A549 (cell line): ENCODE measurements around the gene REP15. TPM values are rescaled to one million over a fixed set of nuclear protein-coding genes. Genes with fewer than 3 reads are reported as not detected.

ENCODE experiments used
- ATAC-seq, 2 experiments: fragments of 200-7000 bp in 1 of 2; fragments of >200 bp in 1 of 2; cut with Nextera tagmentation in 1 of 2; cut with Tn5 transposase in 1 of 2; 3 replicates each; pipeline versions ENCODE4 v1.8.0 to v1.9.1; 2018 to 2020; ENCODE audit warnings: mild to moderate bottlenecking in 1 of 2, moderate library complexity in 1 of 2
- CTCF ChIA-PET: fragments of 300-600 bp; sonication (Branson Sonifier 250); formaldehyde crosslinking; extraction: SDS; loops from one replicate; lab custom pipeline; 2021; ENCODE audit warnings: antibody characterized with exemption, inconsistent platforms; lab: Yijun Ruan, JAX
- POLR2A ChIA-PET: fragments of 350-600 bp; formaldehyde crosslinking; extraction: SDS; loops from one replicate; lab custom pipeline; 2021; ENCODE audit warnings: antibody characterized with exemption, inconsistent platforms; lab: Yijun Ruan, JAX
- DNase-seq, 2 experiments: peaks; one replicate each; pipeline versions ENCODE4 v3.0.0 to v3.0.0-alpha.2; 2011 to 2016; ENCODE audit warnings: low read depth in 1 of 2, low spot score in 1 of 2
- FAIRE-seq: peaks from 2 replicates; lab custom pipeline; 2011; peaks lifted over from hg19 to GRCh38; lab: Jason Lieb, UNC
- H3K27ac ChIP-seq, 2 experiments: fragments of >200 bp; sonication (Bioruptor Twin); formaldehyde crosslinking; 3 replicates each; pipeline ENCODE4 v1.5.1; 2016 to 2017
- H3K4me1 ChIP-seq: fragments of >200 bp; sonication (Bioruptor Twin); formaldehyde crosslinking; 3 replicates; pipeline ENCODE4 v1.6.1; 2016
- H3K4me2 ChIP-seq: fragments of >200 bp; sonication (Bioruptor Twin); formaldehyde crosslinking; 3 replicates; pipeline ENCODE4 v1.6.1; 2016
- H3K4me3 ChIP-seq: fragments of >200 bp; sonication (Bioruptor Twin); formaldehyde crosslinking; 3 replicates; pipeline ENCODE4 v1.5.1; 2016
- H3K9me3 ChIP-seq: fragments of >200 bp; sonication (Bioruptor Twin); formaldehyde crosslinking; 3 replicates; pipeline ENCODE4 v1.6.1; 2016
- BHLHE40 ChIP-seq: IDR thresholded peaks from 2 replicates; pipeline ENCODE4 v1.6.1; 2012; ENCODE audit warnings: low read depth, low read length, inconsistent platforms
- CBX2 ChIP-seq: fragments of 200-600 bp; sonication (generic); IDR thresholded peaks from 2 replicates; pipeline ENCODE4 v1.6.1; 2016; ENCODE audit warnings: low read depth, mild to moderate bottlenecking, borderline replicate concordance
- CBX8 ChIP-seq: fragments of 200-600 bp; sonication (generic); IDR thresholded peaks from 2 replicates; pipeline ENCODE4 v1.6.1; 2016
- CEBPB ChIP-seq, 2 experiments: fragments of >200 bp in 1 of 2; sonication (Bioruptor Twin) in 1 of 2; formaldehyde crosslinking in 1 of 2; IDR thresholded peaks; 2 replicates each; pipeline ENCODE4 v1.6.1; 2012 to 2016
- CHD2 ChIP-seq: fragments of 150-350 bp; IDR thresholded peaks from 2 replicates; pipeline ENCODE4 v1.6.1; 2014; ENCODE audit warnings: low read length; ENCODE audit not compliant: partially characterized antibody
- CHD4 ChIP-seq: fragments of 200-600 bp; sonication (generic); IDR thresholded peaks from 2 replicates; pipeline ENCODE4 v1.6.1; 2016; ENCODE audit warnings: antibody characterized with exemption, mild to moderate bottlenecking, borderline replicate concordance
- ESRRA ChIP-seq: fragments of 150-350 bp; IDR thresholded peaks from 2 replicates; pipeline ENCODE4 v1.6.1; 2014; ENCODE audit warnings: mild to moderate bottlenecking, low read length, borderline replicate concordance
- FOSL2 ChIP-seq, 2 experiments: fragments of 450-650 bp in 1 of 2; fragments of >200 bp in 1 of 2; sonication (Bioruptor Twin) in 1 of 2; formaldehyde crosslinking; IDR thresholded peaks; 2 replicates each; pipeline versions ENCODE4 v1.5.0 to v1.6.1; 2016 to 2020; ENCODE audit warnings: mild to moderate bottlenecking in 1 of 2, moderate library complexity in 1 of 2
- HEYL ChIP-seq: fragments of 250-450 bp; sonication (Bioruptor Pico); IDR thresholded peaks from 2 replicates; pipeline ENCODE4 v1.8.0; 2021; ENCODE audit warnings: mild to moderate bottlenecking, moderate library complexity
- KDM1A ChIP-seq: fragments of 200-600 bp; sonication (generic); IDR thresholded peaks from 2 replicates; pipeline ENCODE4 v1.6.1; 2016; ENCODE audit warnings: low read depth, mild to moderate bottlenecking
- KDM5A ChIP-seq: fragments of 200-600 bp; sonication (generic); IDR thresholded peaks from 2 replicates; pipeline ENCODE4 v1.6.1; 2016; ENCODE audit warnings: antibody characterized with exemption, mild to moderate bottlenecking
- MAZ ChIP-seq: fragments of 150-350 bp; IDR thresholded peaks from 2 replicates; pipeline ENCODE4 v1.6.1; 2014; ENCODE audit warnings: antibody characterized with exemption, low read depth, low read length, borderline replicate concordance
- NPAS2 ChIP-seq: fragments of 250-450 bp; sonication (Bioruptor Pico); IDR thresholded peaks from 2 replicates; pipeline ENCODE4 v1.8.0; 2022; ENCODE audit warnings: mild to moderate bottlenecking, moderate library complexity, borderline replicate concordance
- RFX5 ChIP-seq: fragments of 450-650 bp; IDR thresholded peaks from 2 replicates; pipeline ENCODE4 v1.7.1; 2014; ENCODE audit warnings: antibody characterized with exemption, mild to moderate bottlenecking, moderate library complexity
- RNF2 ChIP-seq: fragments of 200-600 bp; sonication (generic); IDR thresholded peaks from 2 replicates; pipeline ENCODE4 v1.6.1; 2016; ENCODE audit warnings: low read depth, mild to moderate bottlenecking, antibody characterized with exemption, moderate library complexity, borderline replicate concordance
- SMC3 ChIP-seq: fragments of >200 bp; sonication (Bioruptor Twin); formaldehyde crosslinking; IDR thresholded peaks from 3 replicates; pipeline ENCODE4 v1.6.1; 2018; ENCODE audit warnings: inconsistent platforms
- SREBF2 ChIP-seq: fragments of 450-650 bp; IDR thresholded peaks from 2 replicates; pipeline ENCODE4 v1.6.1; 2014; ENCODE audit warnings: mild to moderate bottlenecking, moderate library complexity
- ZC3H11A ChIP-seq: fragments of 450-650 bp; IDR thresholded peaks from 2 replicates; pipeline ENCODE4 v1.6.1; 2014; ENCODE audit warnings: antibody characterized with exemption, mild to moderate bottlenecking
- ZFP36 ChIP-seq: fragments of 450-650 bp; IDR thresholded peaks from 2 replicates; pipeline ENCODE4 v1.6.1; 2014; ENCODE audit warnings: borderline replicate concordance; ENCODE audit not compliant: partially characterized antibody
- WGBS: methylation state at CpG from one replicate; pipeline ENCODE4 v1.1.6; 2017; ENCODE audit errors: missing lambda C conversion rate; 5-methylcytosine and 5-hydroxymethylcytosine counted together
- polyA plus RNA-seq, 4 experiments: library from polyadenylated mRNA; depleted of rRNA in 3 of 4; stranded (reverse); fragments of >200 nt; fragmentation: RNase III in 1 of 4; extraction: RNeasy Plus Mini Kit Qiagen cat#74134 plus additional on column Dnase treatment in 1 of 4; gene quantifications; 2 replicates in 3 of 4; 3 replicates in 1 of 4; pipeline ENCODE4 v1.2.3, GENCODE V29; 2011 to 2017
- TF ChIP-seq, protein P1 (sequence below): fragments of 200-600 bp; sonication (generic); IDR thresholded peaks from 2 replicates; pipeline ENCODE4 v1.6.1; 2016; ENCODE audit warnings: antibody characterized with exemption, mild to moderate bottlenecking, moderate library complexity
- TF ChIP-seq, protein P2 (sequence below): fragments of >200 bp; sonication (Bioruptor Twin); formaldehyde crosslinking; IDR thresholded peaks from 3 replicates; pipeline ENCODE4 v1.5.1; 2016
- TF ChIP-seq, protein P3 (sequence below): fragments of 450-650 bp; IDR thresholded peaks from 2 replicates; pipeline ENCODE4 v1.6.1; 2014; ENCODE audit warnings: antibody characterized with exemption

REP15 gene
- polyA plus RNA-seq, 2 of the 4 experiments (the other 2 are of a cell fraction), result 0.34 to 0.81 TPM

DNA sequence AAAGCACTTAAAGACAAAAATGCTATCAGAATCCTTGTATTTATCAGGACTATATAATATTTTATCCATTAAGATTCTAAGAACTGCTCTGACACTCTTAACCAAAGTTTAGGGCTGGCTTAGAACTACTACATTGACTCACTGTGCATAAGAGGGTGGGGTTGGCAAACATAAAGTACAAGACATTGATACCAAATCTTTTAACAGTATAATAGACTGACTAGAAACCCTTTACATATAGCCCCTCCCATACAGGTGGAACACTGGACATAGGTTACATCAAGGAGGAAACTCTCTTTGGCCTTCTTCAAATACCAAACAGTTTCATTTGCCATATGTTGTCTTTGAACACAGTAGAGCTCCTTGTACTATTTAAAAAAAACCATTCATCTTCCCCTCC, 15.6 kb upstream of the REP15 start:
- Histone ChIP-seq H3K4me2 (no peak overlapping the region), H3K27ac (no peak overlapping the region), H3K4me1 (peaks cover 7% of the 10 kb centered on the region; the same call in 2 of the 3 replicates), H3K4me3 (no peak overlapping the region), H3K9me3 (no peaks in the 10 kb centered on the region)
- no peak for DNase-seq
- POLR2A ChIA-PET, result no interaction called here
- TF ChIP-seq KDM5A (no peak), MAZ (no peak), CHD4 (no peak), ESRRA (no peak), CEBPB (IDR thresholded peaks at IDR 0.05) (no peak), ZC3H11A (no peak)
- TF ChIP-seq, protein P1, sequence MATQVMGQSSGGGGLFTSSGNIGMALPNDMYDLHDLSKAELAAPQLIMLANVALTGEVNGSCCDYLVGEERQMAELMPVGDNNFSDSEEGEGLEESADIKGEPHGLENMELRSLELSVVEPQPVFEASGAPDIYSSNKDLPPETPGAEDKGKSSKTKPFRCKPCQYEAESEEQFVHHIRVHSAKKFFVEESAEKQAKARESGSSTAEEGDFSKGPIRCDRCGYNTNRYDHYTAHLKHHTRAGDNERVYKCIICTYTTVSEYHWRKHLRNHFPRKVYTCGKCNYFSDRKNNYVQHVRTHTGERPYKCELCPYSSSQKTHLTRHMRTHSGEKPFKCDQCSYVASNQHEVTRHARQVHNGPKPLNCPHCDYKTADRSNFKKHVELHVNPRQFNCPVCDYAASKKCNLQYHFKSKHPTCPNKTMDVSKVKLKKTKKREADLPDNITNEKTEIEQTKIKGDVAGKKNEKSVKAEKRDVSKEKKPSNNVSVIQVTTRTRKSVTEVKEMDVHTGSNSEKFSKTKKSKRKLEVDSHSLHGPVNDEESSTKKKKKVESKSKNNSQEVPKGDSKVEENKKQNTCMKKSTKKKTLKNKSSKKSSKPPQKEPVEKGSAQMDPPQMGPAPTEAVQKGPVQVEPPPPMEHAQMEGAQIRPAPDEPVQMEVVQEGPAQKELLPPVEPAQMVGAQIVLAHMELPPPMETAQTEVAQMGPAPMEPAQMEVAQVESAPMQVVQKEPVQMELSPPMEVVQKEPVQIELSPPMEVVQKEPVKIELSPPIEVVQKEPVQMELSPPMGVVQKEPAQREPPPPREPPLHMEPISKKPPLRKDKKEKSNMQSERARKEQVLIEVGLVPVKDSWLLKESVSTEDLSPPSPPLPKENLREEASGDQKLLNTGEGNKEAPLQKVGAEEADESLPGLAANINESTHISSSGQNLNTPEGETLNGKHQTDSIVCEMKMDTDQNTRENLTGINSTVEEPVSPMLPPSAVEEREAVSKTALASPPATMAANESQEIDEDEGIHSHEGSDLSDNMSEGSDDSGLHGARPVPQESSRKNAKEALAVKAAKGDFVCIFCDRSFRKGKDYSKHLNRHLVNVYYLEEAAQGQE, result no peak
- TF ChIP-seq, protein P2, sequence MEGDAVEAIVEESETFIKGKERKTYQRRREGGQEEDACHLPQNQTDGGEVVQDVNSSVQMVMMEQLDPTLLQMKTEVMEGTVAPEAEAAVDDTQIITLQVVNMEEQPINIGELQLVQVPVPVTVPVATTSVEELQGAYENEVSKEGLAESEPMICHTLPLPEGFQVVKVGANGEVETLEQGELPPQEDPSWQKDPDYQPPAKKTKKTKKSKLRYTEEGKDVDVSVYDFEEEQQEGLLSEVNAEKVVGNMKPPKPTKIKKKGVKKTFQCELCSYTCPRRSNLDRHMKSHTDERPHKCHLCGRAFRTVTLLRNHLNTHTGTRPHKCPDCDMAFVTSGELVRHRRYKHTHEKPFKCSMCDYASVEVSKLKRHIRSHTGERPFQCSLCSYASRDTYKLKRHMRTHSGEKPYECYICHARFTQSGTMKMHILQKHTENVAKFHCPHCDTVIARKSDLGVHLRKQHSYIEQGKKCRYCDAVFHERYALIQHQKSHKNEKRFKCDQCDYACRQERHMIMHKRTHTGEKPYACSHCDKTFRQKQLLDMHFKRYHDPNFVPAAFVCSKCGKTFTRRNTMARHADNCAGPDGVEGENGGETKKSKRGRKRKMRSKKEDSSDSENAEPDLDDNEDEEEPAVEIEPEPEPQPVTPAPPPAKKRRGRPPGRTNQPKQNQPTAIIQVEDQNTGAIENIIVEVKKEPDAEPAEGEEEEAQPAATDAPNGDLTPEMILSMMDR, result no peak
- CTCF ChIA-PET, result no interaction called here
- no peak for FAIRE-seq
- ATAC-seq, result no peak

DNA sequence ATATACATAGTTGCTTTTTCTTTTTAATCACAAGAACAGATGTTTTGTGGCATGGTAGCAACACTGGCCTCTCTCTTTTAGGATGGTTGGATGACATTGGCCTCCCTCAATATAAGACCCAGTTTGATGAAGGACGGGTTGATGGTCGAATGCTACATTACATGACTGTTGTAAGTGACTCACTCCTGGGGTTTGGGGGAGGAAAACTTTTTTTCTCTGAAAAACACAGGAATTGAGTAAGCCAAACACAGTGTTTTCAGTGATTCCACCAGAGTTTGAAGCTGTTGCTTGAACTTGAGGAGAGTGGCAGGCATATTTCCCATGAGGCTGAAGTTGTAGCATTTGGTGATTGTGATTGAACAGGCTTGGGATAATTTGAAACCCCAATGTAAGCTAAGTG, 13.7 kb upstream of the REP15 start:
- Histone ChIP-seq H3K4me3 (no peak overlapping the region), H3K4me1 (peaks cover 14% of the 10 kb centered on the region; the same call in 2 of the 3 replicates), H3K4me2 (no peak overlapping the region), H3K27ac (no peak overlapping the region), H3K9me3 (no peaks in the 10 kb centered on the region)
- 98% methylated on average over 2 of the region's 2 CpGs for WGBS
- no peak for FAIRE-seq
- ChIA-PET POLR2A (no interaction called here), CTCF (interaction anchor here (0.9 to 1.4 kb wide), 4 partner anchors 30 to 299 kb away, joined by 3 to 4 read pairs (median 3); no protein-coding TSS in a partner anchor)
- DNase-seq, result no peak
- ATAC-seq, result no peak
- no peak for TF ChIP-seq RFX5
- TF ChIP-seq NPAS2 (CRISPR knock-in tag), result no peak
- no peak for TF ChIP-seq CBX2
- TF ChIP-seq ZC3H11A, result no peak
- no peak for TF ChIP-seq RNF2
- TF ChIP-seq SMC3, result no peak
- TF ChIP-seq, protein P1, result no peak
- TF ChIP-seq FOSL2 (IDR thresholded peaks at IDR 0.05), result no peak
- TF ChIP-seq FOSL2 (CRISPR knock-in tag; IDR thresholded peaks at IDR 0.05), result no peak
- no peak for TF ChIP-seq KDM1A
- no peak for TF ChIP-seq CBX8
- TF ChIP-seq BHLHE40, result no peak
- no peak for TF ChIP-seq CHD2
- TF ChIP-seq ZFP36, result no peak
- TF ChIP-seq SREBF2, result no peak
- TF ChIP-seq, protein P3, sequence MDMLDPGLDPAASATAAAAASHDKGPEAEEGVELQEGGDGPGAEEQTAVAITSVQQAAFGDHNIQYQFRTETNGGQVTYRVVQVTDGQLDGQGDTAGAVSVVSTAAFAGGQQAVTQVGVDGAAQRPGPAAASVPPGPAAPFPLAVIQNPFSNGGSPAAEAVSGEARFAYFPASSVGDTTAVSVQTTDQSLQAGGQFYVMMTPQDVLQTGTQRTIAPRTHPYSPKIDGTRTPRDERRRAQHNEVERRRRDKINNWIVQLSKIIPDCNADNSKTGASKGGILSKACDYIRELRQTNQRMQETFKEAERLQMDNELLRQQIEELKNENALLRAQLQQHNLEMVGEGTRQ, result no peak
- no peak for TF ChIP-seq HEYL (CRISPR knock-in tag)
